ENCODE data around the gene ME1. TPM values are rescaled to one million over a fixed set of nuclear protein-coding genes. Genes with fewer than 3 reads are reported as not detected.

Gene ME1
- total RNA-seq, 4 donors from 2014 or later = 20.4 to 58.6 (median 27.2) TPM

DNA sequence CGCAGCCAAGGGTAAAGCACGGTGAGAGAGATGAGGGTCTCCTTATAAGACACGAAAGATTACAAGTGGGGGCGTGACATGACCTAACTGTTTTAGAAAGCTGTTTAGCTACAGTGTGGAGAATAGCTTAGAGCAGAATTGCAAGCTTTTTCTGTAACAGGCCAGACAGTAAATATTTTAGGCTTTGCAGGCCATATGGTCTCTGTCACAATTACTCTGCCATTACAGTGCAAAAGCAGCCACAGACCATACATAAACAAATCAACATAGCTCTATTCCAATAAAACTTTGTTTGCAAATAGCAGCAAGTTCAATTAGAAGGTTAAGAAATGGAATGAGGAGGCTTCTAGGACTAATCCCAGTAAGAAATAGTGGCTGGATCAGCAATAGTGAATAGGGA, 254.6 kb downstream of the ME1 start:
- Histone ChIP-seq H3K9me3 (no peaks in the 10 kb centered on the region), H3K36me3 (peaks cover 4 to 95% (median 11%) of the 10 kb centered on the region in 3 donors), H3K4me3 (no peak overlapping the region), H3K27ac (no peak overlapping the region), H3K4me1 (no peaks in the 10 kb centered on the region), H3K27me3 (no peaks in the 10 kb centered on the region)
- intact Hi-C loops (cut with DNase I) = no loop called here
- WGBS, 2 donors = 75 to 87% methylated on average over 4 of the region's 4 CpGs
- DNase-seq = no peak
- no peak for TF ChIP-seq POLR2A (IDR thresholded peaks at IDR 0.05)
- TF ChIP-seq, protein P1, sequence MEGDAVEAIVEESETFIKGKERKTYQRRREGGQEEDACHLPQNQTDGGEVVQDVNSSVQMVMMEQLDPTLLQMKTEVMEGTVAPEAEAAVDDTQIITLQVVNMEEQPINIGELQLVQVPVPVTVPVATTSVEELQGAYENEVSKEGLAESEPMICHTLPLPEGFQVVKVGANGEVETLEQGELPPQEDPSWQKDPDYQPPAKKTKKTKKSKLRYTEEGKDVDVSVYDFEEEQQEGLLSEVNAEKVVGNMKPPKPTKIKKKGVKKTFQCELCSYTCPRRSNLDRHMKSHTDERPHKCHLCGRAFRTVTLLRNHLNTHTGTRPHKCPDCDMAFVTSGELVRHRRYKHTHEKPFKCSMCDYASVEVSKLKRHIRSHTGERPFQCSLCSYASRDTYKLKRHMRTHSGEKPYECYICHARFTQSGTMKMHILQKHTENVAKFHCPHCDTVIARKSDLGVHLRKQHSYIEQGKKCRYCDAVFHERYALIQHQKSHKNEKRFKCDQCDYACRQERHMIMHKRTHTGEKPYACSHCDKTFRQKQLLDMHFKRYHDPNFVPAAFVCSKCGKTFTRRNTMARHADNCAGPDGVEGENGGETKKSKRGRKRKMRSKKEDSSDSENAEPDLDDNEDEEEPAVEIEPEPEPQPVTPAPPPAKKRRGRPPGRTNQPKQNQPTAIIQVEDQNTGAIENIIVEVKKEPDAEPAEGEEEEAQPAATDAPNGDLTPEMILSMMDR (IDR thresholded peaks at IDR 0.05) = no peak

DNA sequence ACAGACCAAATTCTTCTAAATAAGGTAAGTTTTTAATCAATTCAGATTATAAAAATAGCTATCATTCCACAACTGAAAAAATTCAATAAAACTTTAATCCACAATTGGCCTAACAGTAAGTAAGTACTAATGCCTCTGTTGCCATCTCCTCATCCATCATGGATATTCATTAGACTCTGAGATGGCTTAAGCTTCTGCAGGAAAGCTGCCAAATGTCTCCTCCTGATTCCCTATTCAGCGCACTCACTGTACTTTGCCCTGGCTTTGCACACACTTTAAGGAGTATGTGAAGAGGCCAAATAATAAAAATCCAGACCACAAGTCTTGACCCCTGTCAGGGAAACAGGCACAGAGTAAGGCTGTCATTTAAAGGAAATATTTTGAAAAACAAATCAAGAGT, 261.3 kb downstream of the ME1 start:
- intact Hi-C loops (cut with DNase I) = no loop called here
- no peaks in the 10 kb centered on the region for H3K27me3 ChIP-seq
- peaks cover 0 to 5% (median 0%) of the 10 kb centered on the region in 3 donors for H3K4me1 ChIP-seq
- DNase-seq = no peak
- no peaks in the 10 kb centered on the region for H3K9me3 ChIP-seq
- H3K36me3 ChIP-seq = peaks cover 5 to 100% (median 29%) of the 10 kb centered on the region in 3 donors
- TF ChIP-seq, protein P1 (IDR thresholded peaks at IDR 0.05) = no peak
- TF ChIP-seq POLR2A (IDR thresholded peaks at IDR 0.05) = no peak
- H3K27ac ChIP-seq = no peak overlapping the region
- WGBS, 2 donors = 50 to 81% methylated on average over 1 of the region's 1 CpG
- H3K4me3 ChIP-seq = no peak overlapping the region

DNA sequence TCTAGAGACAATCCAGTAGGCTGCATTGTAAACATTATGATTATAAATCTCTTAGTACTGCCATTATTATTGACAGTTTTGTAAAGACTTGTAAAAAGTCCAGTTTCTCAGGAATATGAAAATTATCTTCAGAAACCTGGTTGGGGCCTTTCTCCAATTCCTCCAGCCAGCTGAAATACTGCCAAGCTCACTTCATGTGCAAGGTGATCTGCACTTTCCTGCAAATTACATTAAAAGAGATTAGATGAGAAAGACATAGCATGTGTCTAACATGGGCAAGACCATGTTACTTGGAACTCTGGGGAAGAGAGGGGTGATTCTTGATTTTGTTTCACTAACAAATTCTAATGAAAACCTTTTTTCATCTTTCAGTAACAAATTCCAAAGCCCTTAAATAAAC, 261.7 kb downstream of the ME1 start:
- H3K36me3 ChIP-seq = peaks cover 5 to 100% (median 29%) of the 10 kb centered on the region in 3 donors
- intact Hi-C loops (cut with DNase I) = no loop called here

DNA sequence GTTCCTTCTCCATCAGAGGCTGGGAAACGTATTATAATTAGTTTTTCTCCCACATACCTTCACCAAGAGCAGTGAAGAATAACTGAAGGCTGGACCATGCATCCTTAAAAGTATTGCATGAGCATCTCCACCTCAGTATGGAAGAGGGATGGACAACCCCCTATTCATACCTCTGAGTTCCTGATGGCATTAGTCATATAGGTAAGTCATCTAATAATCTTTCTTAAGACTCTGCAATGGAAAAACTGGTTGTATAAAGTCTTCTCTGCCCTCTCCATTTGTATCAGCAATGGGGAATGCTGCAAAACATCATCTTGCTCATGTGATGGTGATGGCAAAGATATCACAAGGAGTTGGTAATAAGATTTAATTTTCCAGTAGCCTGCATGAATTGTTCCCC, 262.3 kb downstream of the ME1 start:
- H3K27ac ChIP-seq = no peak overlapping the region
- H3K9me3 ChIP-seq = no peaks in the 10 kb centered on the region
- no peak overlapping the region for H3K4me3 ChIP-seq
- intact Hi-C loops (cut with DNase I) = no loop called here
- H3K4me1 ChIP-seq = peaks cover 0 to 5% (median 0%) of the 10 kb centered on the region in 3 donors
- no peaks in the 10 kb centered on the region for H3K27me3 ChIP-seq
- TF ChIP-seq, protein P1 (IDR thresholded peaks at IDR 0.05) = no peak
- TF ChIP-seq POLR2A (IDR thresholded peaks at IDR 0.05) = no peak
- H3K36me3 ChIP-seq = peaks cover 5 to 100% (median 29%) of the 10 kb centered on the region in 3 donors
- WGBS, 2 donors = 46 to 85% methylated on average over 1 of the region's 1 CpG
- no peak for DNase-seq

More for the DNA sequence above, 261.7 kb downstream of the ME1 start:
- no peak for TF ChIP-seq POLR2A (IDR thresholded peaks at IDR 0.05)
- TF ChIP-seq, protein P1 (IDR thresholded peaks at IDR 0.05) = no peak
- no peaks in the 10 kb centered on the region for H3K27me3 ChIP-seq
- no peak overlapping the region for H3K4me3 ChIP-seq
- H3K27ac ChIP-seq = no peak overlapping the region
- H3K9me3 ChIP-seq = no peaks in the 10 kb centered on the region
- H3K4me1 ChIP-seq = peaks cover 0 to 5% (median 0%) of the 10 kb centered on the region in 3 donors
- DNase-seq = no peak

DNA sequence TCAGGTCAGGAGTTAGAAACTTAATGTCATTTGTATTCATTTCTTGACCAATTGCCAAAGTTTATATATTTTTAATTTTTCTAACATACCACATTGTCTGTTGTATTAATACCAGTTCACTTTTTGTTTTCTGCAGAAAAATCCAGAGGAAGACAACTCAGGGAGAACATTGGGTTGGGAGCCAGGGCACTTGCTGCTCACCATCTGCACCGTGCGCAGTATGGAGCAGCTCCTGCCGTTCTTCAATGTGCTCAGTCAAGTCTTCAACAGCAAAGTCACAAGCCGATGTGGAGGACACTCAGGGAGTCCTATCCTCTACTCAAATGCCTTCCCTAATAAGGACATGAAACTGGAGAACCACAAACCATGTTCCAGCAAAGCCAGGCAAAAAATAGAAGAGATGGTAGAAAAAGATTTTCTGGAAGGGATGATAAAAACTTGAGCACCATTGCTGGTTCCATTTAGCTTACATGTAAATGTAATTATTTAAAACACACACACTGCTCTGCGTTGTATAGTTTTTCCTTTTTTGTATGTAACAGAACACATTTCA, 263.0 kb downstream of the ME1 start:
- Histone ChIP-seq H3K4me3 (no peak overlapping the region), H3K27ac (no peak overlapping the region), H3K36me3 (peaks cover 5 to 100% (median 31%) of the 10 kb centered on the region in 3 donors), H3K4me1 (peaks cover 0 to 5% (median 0%) of the 10 kb centered on the region in 3 donors), H3K9me3 (no peaks in the 10 kb centered on the region), H3K27me3 (no peaks in the 10 kb centered on the region)
- WGBS, 2 donors = 96% methylated on average over 5 of the region's 5 CpGs
- intact Hi-C loops (cut with DNase I) = no loop called here
- TF ChIP-seq, protein P1 (IDR thresholded peaks at IDR 0.05) = no peak
- no peak for TF ChIP-seq POLR2A (IDR thresholded peaks at IDR 0.05)
- no peak for DNase-seq

Other genes with a start within 250 kb of the ME1 start
- 10 to 100 TPM; 10.9 to 20.6 (median 16.9) TPM for gene PGM3, start 237.8 kb downstream of the ME1 start, total RNA-seq
- 1 to 10 TPM in 2 of 4 donors, under 1 TPM in 2; 0.57 to 3.1 (median 0.91) TPM for gene RWDD2A, start 237.7 kb downstream of the ME1 start, total RNA-seq
- not detected for gene PRSS35, start 81.5 kb upstream of the ME1 start, total RNA-seq

Measured in esophagus squamous epithelium (tissue), 5 donors.